Measurements from ENCODE around the gene RAB23.
A peak's percentile ranks its signal among the peaks of the same experiment; 100 is the strongest.

The RAB23 gene

DNA sequence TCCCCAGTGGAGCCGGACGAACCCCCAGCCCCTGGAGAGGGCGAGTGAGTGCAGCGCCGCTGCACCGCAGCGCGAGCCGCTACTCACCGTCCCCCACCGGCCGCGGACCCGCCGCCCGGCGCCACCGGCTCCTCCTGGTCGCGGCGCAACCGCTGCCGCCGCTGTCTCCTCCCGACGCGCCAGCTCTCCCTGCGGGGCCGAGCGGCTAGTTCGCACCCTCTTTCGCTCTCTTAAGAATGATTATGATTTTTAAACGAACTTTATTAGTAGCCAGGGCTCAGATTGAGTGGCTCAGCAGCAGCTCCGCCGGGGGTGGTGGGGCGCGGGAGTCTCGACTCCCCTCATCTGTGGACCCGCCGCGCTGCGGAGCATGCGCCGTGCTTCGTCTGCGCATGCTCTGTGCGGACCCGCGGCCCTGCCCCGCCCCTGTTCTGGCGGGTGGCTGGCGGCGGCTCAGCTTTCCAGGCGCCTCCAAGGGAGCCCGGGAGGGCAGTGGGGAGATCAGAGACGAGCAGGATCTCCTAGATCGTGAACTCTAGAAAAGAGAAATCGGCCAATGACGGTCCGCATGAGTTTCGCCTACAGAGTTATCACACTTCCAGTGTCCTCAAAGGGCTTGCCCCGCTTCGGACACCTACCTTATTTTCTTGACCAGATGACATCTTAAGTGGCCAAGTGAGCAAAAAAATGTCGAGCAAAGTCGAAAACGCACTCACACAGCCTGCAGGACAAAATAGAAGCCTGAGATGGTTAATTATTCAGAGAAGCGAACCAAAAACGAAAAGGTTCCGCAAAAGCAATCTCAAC lies at the start of gene RAB23:
Gene RAB23 (minus strand): TSS at position 372 of the 807 bp plus-strand sequence. CDS start 11,927 bp downstream, outside the sequence.
- TF ChIP-seq GATA3 (IDR thresholded peaks at IDR 0.05; ENCODE audit: low read depth, low read length) (no peak), GATA2 (IDR thresholded peaks at IDR 0.05; ENCODE audit: low read depth, low read length) (peak; percentile 19; the same call in 1 of the 2 replicates)

DNA sequence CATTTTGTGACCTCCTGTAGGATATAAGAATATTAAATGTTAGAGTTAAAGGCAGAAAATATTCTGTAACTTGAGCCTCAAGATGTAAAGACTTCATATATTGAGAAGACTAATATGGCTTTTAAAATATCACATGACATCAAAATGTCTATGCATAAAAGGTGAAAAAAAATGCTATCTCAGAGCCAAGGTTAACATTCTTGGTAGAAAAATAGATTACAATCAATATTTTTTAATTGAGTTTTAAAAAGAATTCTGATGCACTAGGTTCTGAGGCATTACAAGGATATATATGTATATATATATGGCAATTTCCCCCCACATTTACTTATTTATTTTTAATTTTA lies 46.2 kb upstream of the RAB23 start:
- TF ChIP-seq GATA2 (IDR thresholded peaks at IDR 0.05; ENCODE audit: low read depth, low read length) (no peak), GATA3 (IDR thresholded peaks at IDR 0.05; ENCODE audit: low read depth, low read length) (no peak)

DNA sequence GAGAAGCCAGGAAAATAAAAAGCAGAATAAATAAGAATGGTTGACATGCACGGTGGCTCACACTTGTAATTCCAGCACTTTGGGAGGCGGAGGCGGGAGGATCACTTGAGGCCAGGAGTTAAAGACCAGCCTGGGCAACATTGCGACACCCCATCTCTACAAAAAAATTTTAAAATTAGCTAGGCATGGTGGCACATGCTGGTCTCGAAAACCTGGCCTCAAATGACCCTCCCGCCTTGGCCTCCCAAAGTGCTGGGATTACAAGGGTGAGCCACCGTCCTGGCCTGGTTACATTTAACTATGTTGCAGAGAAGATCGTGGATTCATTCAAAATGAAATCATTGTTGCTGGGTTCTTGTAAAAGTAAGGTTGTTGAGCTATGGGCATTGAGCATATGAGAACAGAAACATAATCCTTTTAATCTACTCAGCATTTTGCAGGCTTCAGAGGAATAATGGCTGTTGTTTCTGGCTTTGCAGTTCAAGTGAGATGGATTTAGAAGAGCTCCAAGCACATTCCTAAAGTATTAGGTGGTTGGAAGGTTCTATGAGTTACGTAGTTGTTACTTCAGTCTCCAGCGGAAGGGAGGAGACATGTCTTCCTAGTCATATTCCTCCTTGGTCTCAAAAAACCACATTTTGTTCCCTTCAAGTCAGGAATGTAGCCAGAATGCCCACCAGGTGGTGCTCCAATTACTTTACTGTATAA lies 45.6 kb upstream of the RAB23 start:
- TF ChIP-seq GATA2 (IDR thresholded peaks at IDR 0.05; ENCODE audit: low read depth, low read length) (no peak), GATA3 (IDR thresholded peaks at IDR 0.05; ENCODE audit: low read depth, low read length) (no peak)

DNA sequence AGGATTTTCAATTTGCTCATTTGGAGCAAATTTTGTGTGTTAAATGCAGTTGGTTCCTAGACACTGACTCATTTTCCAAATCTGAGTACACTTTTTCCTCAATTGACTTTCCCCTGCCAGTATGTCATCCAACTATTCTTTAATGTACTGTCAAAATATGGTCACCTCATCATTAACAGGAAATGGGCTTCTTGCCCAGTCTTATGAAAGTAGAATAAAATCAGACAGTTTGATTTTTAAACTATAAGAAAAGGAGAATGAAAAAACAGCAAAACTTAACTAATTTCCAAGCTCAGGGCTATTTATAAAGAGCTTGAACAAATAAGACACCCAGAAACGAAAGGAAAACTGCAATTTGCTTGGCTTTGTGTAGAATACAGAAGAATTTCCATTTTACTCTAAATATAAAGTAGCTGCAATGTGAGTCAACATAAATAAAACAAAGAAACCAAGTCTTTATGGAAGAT lies 43.7 kb upstream of the RAB23 start:
- TF ChIP-seq GATA2 (IDR thresholded peaks at IDR 0.05; ENCODE audit: low read depth, low read length) (no peak), GATA3 (IDR thresholded peaks at IDR 0.05; ENCODE audit: low read depth, low read length) (no peak)

DNA sequence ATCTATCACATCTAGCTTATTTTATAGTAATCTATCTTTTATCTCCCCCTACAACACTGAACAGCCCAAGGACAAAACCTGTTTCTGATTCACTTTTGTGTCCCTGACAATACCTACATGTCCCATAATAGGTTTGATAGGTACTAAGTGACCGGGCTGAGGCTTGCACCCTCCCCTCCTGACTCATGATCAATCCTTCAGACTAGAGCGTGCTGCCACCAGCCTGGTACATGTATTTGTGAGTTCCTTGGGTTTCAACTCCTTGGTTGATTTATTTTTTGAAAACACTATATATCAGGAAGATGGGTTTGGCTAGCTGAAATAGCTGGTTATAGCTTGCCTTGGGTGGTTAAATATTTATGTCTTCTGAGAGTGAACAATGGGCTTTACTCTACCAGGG lies 41.6 kb upstream of the RAB23 start:
- TF ChIP-seq GATA3 (IDR thresholded peaks at IDR 0.05; ENCODE audit: low read depth, low read length) (no peak), GATA2 (IDR thresholded peaks at IDR 0.05; ENCODE audit: low read depth, low read length) (no peak)

DNA sequence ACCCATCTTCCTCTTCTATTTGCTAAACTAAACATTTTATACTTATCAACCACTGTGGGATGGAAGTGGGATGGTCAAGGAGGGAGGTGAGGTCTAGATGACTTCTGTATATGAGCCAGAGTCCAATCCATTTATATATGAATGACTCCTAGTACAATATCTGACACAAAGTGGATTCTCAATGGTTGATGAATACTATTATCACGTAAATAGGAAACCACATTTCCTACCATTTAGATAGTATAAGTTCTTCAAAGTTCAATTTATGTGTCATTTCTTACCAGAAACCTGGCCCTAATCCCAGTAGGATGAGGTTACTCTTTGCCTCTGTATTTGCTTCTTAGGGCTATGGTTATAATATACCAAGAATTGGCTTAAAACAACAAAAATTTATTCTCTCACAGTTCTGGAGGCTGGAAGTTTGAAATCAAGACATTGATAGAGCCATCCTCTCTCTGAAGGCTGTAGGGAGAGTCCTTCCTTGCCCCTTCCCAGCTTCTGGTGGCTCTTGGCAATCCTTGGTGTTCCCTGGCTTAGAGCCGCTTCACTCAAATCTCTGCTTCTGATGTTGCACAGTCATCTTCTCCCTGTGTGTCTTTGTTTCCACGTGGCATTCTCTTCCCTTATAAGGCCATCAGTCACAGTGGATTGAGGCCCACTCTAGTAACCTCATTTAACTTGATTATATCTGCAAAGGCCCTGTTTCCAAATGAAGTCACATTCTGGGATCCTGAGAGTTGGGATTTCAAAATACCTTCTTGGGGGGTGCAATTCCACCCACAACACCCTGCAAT lies 41.0 kb upstream of the RAB23 start:
- TF ChIP-seq GATA2 (IDR thresholded peaks at IDR 0.05; ENCODE audit: low read depth, low read length): no peak
- TF ChIP-seq GATA3 (IDR thresholded peaks at IDR 0.05; ENCODE audit: low read depth, low read length): no peak

DNA sequence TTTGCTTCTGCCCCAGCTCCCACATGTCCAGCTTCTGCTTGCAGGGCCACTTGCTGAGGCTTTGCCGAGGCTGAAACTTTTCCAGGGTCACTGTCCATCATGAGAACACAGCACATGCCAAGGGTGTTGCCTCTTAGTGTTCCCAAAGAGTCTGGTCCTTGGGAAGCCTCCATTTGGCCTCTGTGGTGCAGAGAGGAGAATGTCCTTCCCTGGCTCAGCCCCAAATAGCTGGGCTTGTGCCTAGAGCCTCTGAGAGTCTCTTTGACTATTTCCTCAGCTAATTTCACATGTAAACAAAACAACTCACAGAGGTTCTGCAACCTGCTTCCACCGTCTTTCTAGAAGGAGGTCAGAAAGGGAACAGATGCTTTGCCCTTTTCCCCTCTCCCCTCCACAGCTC lies 40.4 kb upstream of the RAB23 start:
- TF ChIP-seq GATA3 (IDR thresholded peaks at IDR 0.05; ENCODE audit: low read depth, low read length): no peak
- TF ChIP-seq GATA2 (IDR thresholded peaks at IDR 0.05; ENCODE audit: low read depth, low read length): no peak

DNA sequence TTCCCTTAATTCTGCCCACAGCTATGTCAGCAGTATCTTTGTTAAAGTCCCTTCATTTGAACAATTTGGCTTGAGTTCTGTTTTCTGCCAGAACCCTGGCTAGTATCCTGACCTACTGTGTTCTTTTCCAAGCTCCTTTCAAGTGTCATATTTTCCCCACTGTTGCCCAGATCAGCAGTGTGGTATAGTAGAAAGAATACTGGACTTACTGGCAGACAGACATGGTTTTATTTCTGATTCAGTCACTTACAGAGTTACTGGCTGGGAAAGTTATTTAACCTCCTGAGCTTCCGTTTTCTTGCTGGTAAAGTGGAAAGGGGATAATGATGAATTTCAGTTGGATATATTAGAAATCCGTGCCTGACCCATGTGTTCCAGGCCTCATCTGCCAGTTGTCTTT lies 39.8 kb upstream of the RAB23 start:
- TF ChIP-seq GATA2 (IDR thresholded peaks at IDR 0.05; ENCODE audit: low read depth, low read length): no peak

DNA sequence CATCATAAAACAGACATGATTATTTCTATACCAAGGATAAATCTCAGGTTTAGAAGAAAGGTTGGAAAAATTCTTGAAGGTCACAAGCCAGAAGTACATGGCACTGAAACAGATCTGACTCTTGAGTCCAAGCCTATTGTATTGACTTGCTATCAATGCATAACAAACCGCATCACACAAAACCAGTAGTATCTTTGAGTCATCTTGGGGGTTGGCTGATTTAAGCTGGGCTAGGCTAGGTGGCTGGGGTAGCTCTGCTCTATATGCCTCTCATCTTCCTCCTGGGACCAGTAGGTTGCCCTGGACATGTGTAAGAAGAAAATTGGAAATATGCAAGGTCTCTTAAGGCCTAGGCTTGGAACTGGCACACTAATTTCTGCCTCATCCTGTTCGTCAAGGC lies 37.0 kb upstream of the RAB23 start:
- TF ChIP-seq GATA2 (IDR thresholded peaks at IDR 0.05; ENCODE audit: low read depth, low read length): no peak
- TF ChIP-seq GATA3 (IDR thresholded peaks at IDR 0.05; ENCODE audit: low read depth, low read length): no peak

DNA sequence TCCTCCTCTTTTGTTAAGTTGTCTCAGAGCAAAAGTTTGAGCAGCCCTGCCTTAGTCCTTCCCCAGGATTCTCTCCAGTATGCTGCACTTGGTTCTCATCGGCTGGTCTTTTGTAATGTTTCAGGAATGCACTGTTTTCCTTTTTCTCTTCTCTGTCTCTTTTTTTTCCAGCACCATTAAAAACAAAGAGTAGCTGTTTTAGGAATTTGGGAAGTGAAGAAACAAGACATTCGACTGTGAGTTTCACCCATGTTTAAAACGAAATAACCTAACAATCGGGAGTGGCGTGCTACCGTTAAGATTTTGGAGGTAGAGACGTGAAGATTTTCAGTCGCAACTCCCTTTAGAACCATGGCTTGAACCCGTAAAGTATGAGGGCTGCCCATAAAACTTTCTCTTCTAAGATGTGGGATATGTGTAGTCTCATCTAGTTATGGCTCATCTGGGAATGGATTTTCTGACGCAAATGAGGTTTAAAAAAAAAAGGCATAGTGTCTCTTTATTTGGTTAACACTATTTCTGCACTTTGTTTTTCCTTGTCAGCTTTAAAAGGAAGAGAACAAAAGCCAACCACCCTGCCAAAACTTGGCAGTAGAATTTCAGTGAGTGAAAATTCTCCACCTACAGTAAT lies 35.9 kb upstream of the RAB23 start:
- no peak for TF ChIP-seq GATA3 (IDR thresholded peaks at IDR 0.05; ENCODE audit: low read depth, low read length)
- no peak for TF ChIP-seq GATA2 (IDR thresholded peaks at IDR 0.05; ENCODE audit: low read depth, low read length)

DNA sequence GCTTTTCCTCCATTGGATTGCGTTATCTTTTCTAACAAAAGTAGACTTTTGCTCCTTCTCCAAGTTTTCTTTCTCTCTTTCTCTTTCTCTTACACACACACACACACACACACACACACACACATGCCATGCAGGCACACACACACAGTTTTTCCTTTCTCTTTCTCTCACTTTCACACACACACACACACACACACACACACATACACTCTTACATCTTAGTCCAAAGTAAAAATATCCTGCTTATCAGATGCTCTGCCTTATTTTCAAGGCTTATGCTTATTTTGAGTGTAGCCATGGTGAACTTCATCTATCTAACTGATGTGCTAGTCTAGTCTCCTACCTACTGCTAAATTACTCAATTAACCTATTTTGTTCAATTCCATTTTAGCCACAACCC lies 34.4 kb upstream of the RAB23 start:
- TF ChIP-seq GATA2 (IDR thresholded peaks at IDR 0.05; ENCODE audit: low read depth, low read length): no peak
- no peak for TF ChIP-seq GATA3 (IDR thresholded peaks at IDR 0.05; ENCODE audit: low read depth, low read length)

DNA sequence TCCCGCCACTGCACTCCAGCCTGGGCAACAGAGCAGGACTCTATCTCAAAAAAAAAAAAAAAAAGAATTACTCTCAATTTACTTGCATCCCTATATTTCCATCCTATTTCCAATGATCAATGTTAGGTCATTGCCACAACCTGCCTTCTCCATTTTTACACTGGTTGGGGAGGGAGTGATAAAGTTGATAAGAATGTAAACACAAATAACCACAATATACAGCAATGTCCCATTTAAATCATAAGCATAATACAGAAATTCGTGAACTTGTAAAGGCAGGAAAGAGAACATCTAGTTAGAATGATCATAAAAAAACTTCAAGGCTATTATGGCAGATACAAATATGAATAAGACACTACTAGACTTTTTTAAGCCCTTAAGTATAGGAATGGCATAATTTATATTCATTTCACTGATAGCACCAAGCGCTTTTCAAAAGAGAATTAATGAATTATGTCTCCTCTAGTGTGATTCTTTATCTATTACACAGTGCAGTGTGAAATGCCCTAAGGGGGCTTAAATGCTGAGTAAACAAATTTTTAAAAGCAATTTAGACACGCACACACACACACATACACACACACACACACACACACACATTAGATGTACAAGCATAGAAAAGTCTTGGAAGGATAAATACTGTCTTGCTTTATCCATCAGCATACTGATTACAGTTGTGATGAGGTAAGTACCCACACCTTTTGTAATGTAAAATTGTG lies 33.5 kb upstream of the RAB23 start:
- TF ChIP-seq GATA2 (IDR thresholded peaks at IDR 0.05; ENCODE audit: low read depth, low read length) (no peak), GATA3 (IDR thresholded peaks at IDR 0.05; ENCODE audit: low read depth, low read length) (no peak)

DNA sequence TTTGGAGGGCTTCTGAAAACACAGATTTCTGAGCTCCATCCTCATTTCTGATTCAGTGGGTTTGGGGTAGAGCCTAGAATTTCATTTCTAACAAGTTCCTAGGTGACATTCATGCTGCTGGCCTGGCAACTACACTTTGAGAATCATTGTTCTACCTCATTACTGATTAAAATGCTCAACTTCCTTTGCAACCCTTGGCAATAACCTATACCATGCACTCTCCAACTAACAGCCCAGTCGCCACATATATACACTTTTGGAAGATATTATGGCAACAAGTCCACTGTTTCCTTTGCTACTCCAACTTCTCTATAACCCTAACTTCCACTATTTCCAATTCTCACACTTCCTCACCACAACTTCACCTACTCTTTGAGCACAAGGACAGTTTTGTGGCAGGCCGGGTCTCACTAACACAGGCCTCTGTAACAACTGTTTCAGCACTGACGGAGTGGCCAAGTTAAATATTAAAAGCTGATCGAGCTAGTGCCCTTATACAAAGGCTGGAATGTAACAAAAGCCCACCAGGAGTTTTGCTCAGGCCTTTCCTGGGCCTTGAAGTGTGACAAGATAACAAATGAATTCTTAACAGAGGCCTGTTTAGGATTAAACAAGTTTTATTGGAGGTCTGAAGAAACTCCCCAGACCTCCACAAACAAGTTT lies 32.1 kb upstream of the RAB23 start:
- TF ChIP-seq GATA2 (IDR thresholded peaks at IDR 0.05; ENCODE audit: low read depth, low read length) (no peak), GATA3 (IDR thresholded peaks at IDR 0.05; ENCODE audit: low read depth, low read length) (no peak)

All from SH-SY5Y (cell line).